Tibial nerve (tissue), 4 donors: ENCODE results near the gene EXD3. TPM values are rescaled to one million over a fixed set of nuclear protein-coding genes. Genes with fewer than 3 reads are reported as not detected.
A peak's percentile ranks its signal among the peaks of the same experiment; 100 is the strongest.

Experiments
- DNase-seq, 2 donors: peaks; one replicate each; pipeline ENCODE4 v3.0.0-alpha.2; 2019; ENCODE audit warnings: low spot score in 2 of 2
- H3K27ac ChIP-seq, 4 donors: fragments of 200-600 bp; sonication (generic) in 3 of 4; one replicate each; pipeline ENCODE4 v1.5.1; 2017 to 2019; ENCODE audit warnings: mild to moderate bottlenecking in 1 of 4
- H3K27me3 ChIP-seq, 2 donors: fragments of 200-600 bp; sonication (generic) in 1 of 2; one replicate each; pipeline versions ENCODE4 v1.5.1 to v1.6.0; 2017 to 2019
- H3K36me3 ChIP-seq, 3 donors: fragments of 200-600 bp; sonication (generic); one replicate each; pipeline ENCODE4 v1.5.1; 2018 to 2019
- H3K4me1 ChIP-seq, 4 donors: fragments of 200-600 bp; sonication (generic) in 3 of 4; one replicate each; pipeline ENCODE4 v1.5.1; 2017 to 2019
- H3K4me3 ChIP-seq, 4 donors: fragments of 200-600 bp; sonication (generic) in 3 of 4; one replicate each; pipeline ENCODE4 v1.5.1; 2017 to 2019; ENCODE audit warnings: mild to moderate bottlenecking in 1 of 4, moderate library complexity in 1 of 4
- H3K9me3 ChIP-seq, 4 donors: fragments of 200-600 bp; sonication (generic) in 3 of 4; one replicate each; pipeline ENCODE4 v1.5.1; 2017 to 2019
- CTCF ChIP-seq, 5 experiments: fragments of 200-600 bp in 3 of 5; fragments of 450-650 bp in 2 of 5; sonication (generic) in 3 of 5; IDR thresholded peaks; one replicate each; pipeline ENCODE4 v1.5.1; 2016 to 2019; ENCODE audit warnings: antibody characterized with exemption in 5 of 5, mild to moderate bottlenecking in 3 of 5, moderate library complexity in 2 of 5
- EP300 ChIP-seq, 2 donors: sonication (generic); formaldehyde crosslinking; IDR thresholded peaks; one replicate each; pipeline ENCODE4 v1.6.1; 2017; ENCODE audit warnings: antibody characterized with exemption in 2 of 2, mild to moderate bottlenecking in 1 of 2
- POLR2A ChIP-seq, 2 donors: fragments of 450-650 bp; IDR thresholded peaks; one replicate each; pipeline ENCODE4 v1.6.1; 2017; ENCODE audit warnings: antibody characterized with exemption in 2 of 2, mild to moderate bottlenecking in 2 of 2, moderate library complexity in 2 of 2
- WGBS, 2 donors: methylation state at CpG; one replicate each; pipeline ENCODE4 v1.1.5; 2018; 5-methylcytosine and 5-hydroxymethylcytosine counted together
- total RNA-seq, 4 donors: library from RNA; depleted of rRNA; stranded (reverse); fragments of >200 nt; gene quantifications; one replicate each; pipeline ENCODE4 v1.1.0, GENCODE V29; 2016

The EXD3 gene
- total RNA-seq, 4 donors from 2014 or later = 27.6 to 99.9 (median 55.2) TPM

DNA sequence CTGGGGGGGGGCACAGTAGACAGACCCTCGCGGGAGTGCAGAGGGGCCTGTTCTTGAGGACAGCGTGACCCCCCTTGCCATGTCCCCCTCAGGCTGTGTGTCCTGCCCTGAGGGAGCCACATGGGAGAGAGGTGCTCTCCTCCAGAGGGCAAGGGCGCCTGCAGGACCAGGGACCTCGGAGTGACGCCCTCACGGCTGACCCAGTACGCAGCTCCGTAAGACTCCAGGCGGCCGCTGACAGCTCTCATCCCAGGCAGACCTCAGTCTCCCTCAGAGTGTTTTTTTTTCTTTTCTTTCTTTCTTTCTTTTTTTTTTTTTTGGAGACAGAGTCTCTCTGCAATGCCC, 27.3 kb downstream of the EXD3 start:
- 47 to 76% methylated on average over 8 to 11 of the region's 11 CpGs for WGBS, 2 donors

DNA sequence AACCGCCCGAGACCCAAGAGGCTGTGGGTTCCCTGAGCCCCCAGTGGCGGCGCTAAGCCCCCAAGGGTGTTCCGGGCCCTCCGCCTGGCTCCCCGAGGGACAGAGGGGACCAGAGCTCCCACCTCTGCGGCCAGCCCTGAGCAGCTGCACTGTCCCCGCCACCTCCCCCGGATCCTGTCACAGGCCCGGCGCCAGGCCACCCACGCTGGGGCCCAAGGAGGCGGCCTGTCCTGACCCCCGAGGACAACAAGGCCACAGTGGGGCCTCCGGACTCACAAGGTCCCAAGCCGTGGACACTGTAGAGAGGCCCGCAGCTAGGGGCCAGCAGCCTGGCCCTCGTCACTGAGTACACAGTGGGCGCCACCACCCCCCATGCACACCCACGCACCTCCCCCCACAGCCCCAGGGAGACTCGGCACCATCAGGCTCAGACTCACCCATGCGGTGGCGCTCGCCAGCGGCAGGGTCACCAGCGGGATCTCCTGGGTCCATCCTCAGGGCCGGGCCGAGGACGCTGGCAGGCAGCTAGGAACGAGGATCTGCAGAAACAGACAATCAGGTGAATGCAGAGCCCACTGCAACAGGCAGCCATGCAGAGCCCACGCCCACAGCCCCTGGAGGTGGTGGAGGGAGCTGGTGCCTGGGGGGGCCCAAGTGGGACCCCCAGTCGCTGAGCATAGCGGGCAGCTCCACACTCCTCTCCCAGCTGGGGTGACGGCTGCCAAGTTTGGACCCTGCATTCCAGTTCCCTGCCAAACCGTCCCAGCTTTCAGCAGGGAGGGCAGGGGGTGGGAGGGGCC, 27.9 kb downstream of the EXD3 start:
- no peak for DNase-seq
- WGBS, 2 donors = 73 to 81% methylated on average over 15 to 27 of the region's 36 CpGs
- Histone ChIP-seq H3K9me3 (no peaks in the 10 kb centered on the region), H3K4me3 (no peak overlapping the region), H3K27ac (peak overlapping the region in 1 of 4 donors; percentile 46), H3K36me3 (peaks cover 0 to 69% (median 0%) of the 10 kb centered on the region in 3 donors), H3K27me3 (no peaks in the 10 kb centered on the region), H3K4me1 (peaks cover 0 to 8% (median 0%) of the 10 kb centered on the region in 4 donors)
- TF ChIP-seq EP300 (IDR thresholded peaks at IDR 0.05) (no peak), POLR2A (IDR thresholded peaks at IDR 0.05) (no peak), CTCF (IDR thresholded peaks at IDR 0.05) (no peak)

More for the DNA sequence above, 27.3 kb downstream of the EXD3 start:
- Histone ChIP-seq H3K9me3 (no peaks in the 10 kb centered on the region), H3K36me3 (peaks cover 0 to 67% (median 0%) of the 10 kb centered on the region in 3 donors), H3K27ac (no peak overlapping the region), H3K27me3 (no peaks in the 10 kb centered on the region), H3K4me1 (peaks cover 0 to 8% (median 0%) of the 10 kb centered on the region in 4 donors), H3K4me3 (no peak overlapping the region)
- TF ChIP-seq EP300 (IDR thresholded peaks at IDR 0.05) (no peak), CTCF (IDR thresholded peaks at IDR 0.05) (no peak), POLR2A (IDR thresholded peaks at IDR 0.05) (no peak)
- DNase-seq = no peak

DNA sequence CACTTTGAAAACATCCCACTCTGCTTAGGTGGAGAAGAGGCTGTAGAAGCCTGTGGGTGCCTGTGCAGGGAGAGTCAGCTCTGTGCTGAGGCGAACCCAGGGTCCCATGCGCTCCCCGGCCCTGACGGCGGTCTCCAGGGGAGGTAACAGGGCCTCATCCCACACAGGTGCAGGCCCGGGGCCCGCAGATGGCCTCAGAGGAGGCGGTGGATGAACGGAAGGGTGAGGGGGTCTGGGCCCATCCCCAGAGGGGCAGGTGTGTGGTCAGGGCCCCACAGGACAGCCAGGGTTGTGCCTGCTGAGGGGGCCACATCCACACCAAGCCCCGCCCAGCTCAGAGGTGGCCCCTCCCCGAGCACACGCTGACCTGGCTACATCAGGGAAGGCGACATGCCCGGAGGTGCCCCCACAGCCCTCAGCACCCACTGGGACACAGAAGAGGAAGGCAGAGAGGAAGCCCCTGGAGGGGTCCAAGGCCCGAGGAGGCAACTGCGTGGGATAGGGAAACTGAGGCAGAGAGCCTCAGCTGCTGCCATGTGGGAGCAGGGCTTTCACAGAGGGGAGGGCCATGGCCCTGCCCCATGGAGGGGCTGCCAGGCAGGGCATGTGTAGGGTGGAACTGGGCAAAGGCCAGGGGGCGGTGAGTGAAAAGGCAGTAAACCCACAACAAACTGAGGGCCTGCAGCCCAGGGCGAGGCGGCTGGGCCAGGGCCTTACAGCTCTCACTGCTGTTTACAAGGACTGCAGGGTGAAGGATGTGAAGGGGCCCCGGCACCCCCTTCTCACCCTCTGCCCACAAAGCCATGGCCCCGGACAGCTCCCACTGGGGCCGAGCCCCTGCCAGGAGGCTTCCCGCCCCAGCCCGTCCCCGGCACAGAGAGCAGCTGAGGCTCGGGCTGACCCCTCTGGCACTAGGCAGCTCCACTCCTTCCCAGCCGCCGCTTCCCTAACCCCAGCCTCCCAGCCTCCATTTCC, 29.5 kb downstream of the EXD3 start:
- Histone ChIP-seq H3K4me3 (no peak overlapping the region), H3K4me1 (peaks cover 0 to 8% (median 0%) of the 10 kb centered on the region in 4 donors), H3K27me3 (no peaks in the 10 kb centered on the region), H3K9me3 (no peaks in the 10 kb centered on the region), H3K27ac (no peak overlapping the region), H3K36me3 (peaks cover 0 to 76% (median 0%) of the 10 kb centered on the region in 3 donors)
- WGBS, 2 donors = 89 to 92% methylated on average over 27 to 28 of the region's 28 CpGs
- no peak for TF ChIP-seq CTCF (IDR thresholded peaks at IDR 0.05)
- no peak for TF ChIP-seq EP300 (IDR thresholded peaks at IDR 0.05)
- no peak for TF ChIP-seq POLR2A (IDR thresholded peaks at IDR 0.05)
- no peak for DNase-seq

- 92 to 94% methylated on average over 13 to 21 of the region's 23 CpGs for WGBS, 2 donors
- no peak for DNase-seq
- Histone ChIP-seq H3K4me1 (peaks cover 0 to 17% (median 0%) of the 10 kb centered on the region in 4 donors), H3K27me3 (no peaks in the 10 kb centered on the region), H3K27ac (no peak overlapping the region), H3K9me3 (no peaks in the 10 kb centered on the region), H3K4me3 (no peak overlapping the region), H3K36me3 (peaks cover 0 to 73% (median 0%) of the 10 kb centered on the region in 3 donors)
- TF ChIP-seq POLR2A (IDR thresholded peaks at IDR 0.05) (no peak), CTCF (IDR thresholded peaks at IDR 0.05) (no peak), EP300 (IDR thresholded peaks at IDR 0.05) (no peak)
Measured at GRCh38 chr9:137392232-137393007, 30.5 kb downstream of the EXD3 start.
